Stimulated activated CD4-positive, alpha-beta T cell treated with anti-CD3 and anti-CD28 coated beads, Interleukin-15, amount 100 ng/mL, for 1 hour (primary cell): Measurements from ENCODE around the gene EGFL7.

ENCODE experiments used
- DNase-seq, 2 donors: peaks; one replicate each; pipeline ENCODE4 v3.0.0-alpha.2; 2020; ENCODE audit warnings: low read depth in 1 of 2, low spot score in 1 of 2

EGFL7 gene

DNA sequence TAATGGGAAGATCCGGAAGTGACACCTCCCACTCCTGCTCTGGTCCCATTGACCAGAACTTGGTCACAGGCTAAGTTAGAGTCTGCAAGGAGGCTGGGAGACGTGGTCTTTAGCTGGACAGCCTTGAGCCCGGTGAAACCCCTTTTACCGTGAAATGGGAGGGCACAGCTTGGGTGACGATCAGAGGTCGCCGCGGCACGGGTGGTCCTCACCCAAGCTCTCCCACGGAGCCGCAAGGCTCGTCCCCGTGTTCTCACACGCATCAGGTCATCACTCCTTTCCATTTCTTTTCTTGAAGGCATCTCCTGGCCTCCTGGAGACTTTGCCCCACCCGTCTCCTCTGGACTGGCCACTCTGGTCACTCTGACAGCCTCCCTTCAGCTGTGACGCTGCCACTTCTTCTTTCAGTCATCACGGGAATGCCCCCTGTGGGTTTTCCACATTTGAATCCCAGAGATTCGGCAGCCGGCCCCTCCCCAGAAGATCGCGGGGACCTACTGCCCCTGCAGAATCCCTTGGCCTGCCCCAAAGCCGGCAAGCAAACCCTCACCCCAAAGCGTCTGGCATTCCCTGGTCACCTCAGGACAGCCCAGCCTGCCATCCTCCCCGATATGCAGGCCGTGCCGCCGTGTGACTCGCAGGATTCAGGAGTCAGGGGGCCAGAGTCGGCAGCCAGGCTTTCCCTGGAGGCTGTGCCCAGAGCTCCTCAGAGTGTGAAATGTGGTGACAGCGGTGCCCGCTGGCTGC is 18.9 kb upstream of the EGFL7 start:
- DNase-seq, result no peak

DNA sequence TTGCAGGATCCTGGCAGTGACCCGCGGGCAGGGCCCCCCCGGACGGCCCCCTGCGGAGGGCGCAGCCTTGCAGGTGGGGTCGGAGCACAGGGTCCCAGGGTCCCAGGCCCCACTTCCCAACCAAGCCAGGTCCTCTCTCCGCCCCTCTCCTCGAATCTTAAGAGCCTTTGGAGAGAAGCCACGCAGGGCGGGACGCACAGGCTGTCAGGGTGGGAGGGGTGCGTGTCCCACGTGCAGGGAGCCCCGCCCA is 18.4 kb upstream of the EGFL7 start:
- no peak for DNase-seq

GRCh38 chr9:136644593-136645351 is 17.9 kb upstream of the EGFL7 start:
- DNase-seq, result peak; percentile 47 to 66

DNA sequence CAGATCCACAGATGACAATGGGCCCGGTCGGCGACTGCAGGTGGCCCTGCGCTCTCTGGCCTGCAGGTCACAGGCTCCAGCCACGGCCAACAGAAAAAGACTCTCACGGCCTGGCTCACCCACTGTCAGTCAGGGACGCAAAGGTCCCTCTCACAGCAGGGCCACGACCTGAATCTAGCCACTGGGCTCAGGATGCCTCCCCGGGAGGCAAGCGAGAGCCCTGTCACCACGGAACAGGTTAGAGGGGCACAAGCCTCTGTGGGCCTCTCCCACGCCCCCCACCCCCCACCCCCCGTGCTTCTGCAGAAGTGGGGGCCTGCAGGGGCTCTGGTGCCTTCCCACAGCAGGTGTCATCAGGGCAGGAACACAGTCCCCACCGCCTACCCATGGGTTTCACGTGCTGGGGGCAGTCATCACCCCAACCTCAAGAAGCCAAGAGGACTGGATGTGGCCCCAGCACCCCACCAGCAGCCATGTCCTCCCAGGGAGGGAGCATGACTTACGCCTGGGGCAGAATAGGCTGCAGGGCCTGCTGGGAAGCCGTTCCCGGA is 17.3 kb upstream of the EGFL7 start:
- DNase-seq, result no peak

DNA sequence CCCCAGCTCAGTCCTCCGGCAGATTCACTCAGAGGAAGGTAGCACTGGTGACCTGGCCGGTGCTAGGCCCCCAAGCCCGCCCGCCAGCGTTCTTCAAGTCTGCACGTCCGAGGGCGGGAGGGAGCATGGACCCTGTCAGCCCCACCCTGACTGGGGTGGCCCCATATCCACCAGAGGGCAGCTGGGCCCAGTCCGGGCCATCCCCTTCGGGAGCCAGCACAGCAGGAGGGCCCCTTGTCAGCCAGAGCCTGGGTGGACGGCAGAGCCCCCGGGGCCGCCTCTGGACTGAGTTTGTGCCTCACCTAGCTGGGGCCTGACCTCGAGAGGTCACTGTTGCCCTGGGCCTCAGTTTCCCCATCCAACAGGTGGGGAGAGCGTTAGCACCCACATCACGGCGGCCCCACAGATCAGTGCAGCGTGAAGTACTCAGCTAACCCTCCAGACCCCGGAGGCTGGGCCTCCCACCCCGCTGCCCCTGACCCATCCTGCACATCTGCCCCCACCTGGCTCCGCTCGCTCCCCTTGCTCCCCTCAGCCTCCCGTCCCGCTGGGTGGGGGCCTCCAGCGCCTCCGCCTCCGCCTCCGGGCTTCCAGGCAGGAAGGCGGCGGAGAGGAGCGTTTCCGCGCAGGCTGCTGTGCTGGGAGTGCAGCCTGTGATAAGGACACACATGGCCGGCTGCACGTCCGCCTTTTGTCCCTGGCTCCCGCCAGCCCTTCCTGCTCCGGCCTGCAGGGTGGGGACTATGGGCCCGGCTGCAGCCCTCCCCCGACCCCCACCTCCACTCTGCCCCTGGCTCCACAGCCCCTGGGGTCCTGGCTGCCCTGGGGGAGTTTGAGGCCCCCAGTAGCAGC is 16.6 kb upstream of the EGFL7 start:
- no peak for DNase-seq

DNA sequence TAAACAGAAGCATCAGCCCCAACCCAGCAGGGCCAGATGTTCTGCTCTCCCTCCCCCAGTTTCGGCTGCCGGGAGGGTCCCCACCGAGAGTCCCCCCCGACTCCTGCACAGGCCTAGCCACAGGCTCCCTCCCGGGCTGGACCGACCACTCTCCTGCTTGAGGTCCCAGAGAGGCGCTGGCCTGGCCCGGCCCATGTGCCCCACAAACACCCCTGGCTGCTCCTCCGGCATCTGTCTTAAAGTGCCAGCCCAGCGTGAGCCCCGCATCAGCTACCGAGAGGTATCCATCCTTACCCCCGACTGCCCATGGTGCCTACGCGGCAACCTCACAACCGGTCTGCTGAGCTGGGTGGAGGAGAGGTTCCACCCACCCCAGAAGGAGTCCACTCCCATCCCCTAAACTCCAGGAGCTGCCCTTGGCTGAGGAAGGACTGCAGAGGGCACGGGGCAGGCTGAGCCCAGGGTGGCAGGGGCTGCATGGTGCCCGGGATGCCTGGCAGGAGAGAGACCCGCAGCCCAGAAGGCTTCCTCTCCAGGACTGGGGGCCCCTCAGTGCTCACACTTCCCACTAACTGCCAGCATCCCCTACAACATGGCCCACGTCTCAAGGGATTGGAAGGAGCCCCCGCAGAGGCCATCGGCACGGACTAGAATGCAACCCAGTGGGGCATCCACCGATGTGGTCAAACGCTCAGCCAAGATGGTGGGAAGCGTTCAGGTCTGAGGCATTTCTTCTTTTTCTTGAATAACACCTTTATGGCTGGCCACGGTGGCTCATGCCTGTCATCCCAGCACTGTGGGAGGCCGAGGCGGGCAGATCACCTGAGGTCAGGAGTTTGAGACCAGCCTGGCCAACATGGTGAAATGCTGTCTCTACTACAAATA is 15.6 kb upstream of the EGFL7 start:
- DNase-seq, result no peak

- DNase-seq, result no peak
These were observed 14.0 kb upstream of the EGFL7 start for GRCh38 chr9:136648751-136649150.

DNA sequence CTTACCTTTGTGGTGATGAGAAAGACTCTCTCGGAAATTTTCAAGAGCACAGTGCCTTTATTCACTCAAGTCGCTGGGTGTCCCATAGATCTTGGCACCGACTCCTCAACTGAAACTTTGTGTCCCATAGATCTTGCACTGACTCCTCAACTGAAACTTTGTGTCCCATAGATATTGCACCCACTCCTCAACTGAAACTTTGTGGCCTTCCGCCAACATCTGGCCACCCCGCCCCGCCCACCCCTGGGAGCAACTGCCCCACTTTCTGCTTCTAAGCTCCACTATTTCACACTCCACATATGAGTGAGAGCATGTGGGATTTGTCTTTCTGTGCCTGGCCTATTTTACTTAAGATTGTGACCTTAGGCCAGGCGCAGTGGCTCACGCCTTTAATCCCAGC is 12.7 kb upstream of the EGFL7 start:
- no peak for DNase-seq

GRCh38 chr9:136650648-136651047 is 12.1 kb upstream of the EGFL7 start:
- no peak for DNase-seq

- no peak for DNase-seq
These were observed 10.9 kb upstream of the EGFL7 start for GRCh38 chr9:136651860-136652259.

GRCh38 chr9:136653323-136654079 is 9.2 kb upstream of the EGFL7 start:
- DNase-seq, result no peak

- DNase-seq, result no peak
These were observed 7.7 kb upstream of the EGFL7 start for GRCh38 chr9:136654820-136655535.

DNA sequence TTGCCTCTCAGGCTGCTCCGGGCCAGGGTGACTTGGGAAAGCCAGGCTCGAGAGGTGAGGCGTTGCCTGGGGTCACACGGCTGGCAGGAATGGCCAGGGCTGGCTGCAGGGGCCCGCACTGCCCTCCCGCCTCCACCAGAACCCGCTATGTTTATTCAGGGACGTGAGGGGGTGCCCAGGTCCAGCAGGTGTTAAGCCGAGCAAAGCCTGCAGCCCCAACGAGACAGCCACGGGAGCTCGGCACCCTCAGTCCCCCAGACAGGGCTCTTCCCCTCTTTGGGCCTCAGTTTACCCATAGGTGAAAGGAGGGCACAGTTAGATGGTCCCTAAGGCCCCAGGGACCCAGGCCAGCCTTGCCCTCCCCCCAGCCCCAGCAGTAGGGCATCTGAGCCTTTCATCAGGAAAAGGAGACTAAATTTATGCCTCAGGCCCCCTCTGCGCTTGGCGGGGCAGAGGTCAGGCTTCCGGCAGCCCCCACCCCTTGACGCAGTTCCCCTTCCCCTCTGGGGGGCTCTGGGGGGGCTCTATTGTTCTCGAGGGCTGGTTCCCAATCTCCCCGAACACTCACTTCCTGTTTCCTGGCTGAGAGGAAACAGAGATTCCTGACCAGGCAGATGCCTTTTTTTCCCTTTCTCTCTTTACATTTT is 7.1 kb upstream of the EGFL7 start:
- no peak for DNase-seq

DNA sequence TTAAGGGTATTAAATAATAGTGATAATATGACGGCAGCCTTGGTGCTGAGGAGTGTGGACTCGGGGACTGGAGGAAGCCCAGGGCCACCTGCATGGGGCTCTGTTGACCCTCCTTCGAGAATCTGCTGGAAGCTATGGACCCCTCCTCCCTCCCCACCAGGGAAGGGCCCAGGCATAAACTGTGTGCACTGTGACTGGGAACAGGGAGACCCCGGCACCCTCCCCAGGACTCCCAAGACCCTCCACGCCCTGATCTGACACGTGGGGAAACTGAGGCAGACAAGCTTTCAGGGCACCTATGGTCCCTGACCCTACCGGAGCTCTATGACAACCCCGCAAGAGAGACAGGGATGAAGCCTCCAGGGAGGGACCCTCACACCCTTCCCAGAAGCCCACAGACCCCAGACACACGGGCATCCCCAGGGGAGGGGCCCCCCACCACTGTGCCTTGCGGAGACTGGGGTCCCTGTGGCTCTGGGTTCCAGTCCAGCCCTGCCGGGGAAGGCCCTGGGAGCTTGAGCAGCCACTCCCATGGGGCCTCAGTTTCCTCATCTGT is 6.5 kb upstream of the EGFL7 start:
- no peak for DNase-seq

DNA sequence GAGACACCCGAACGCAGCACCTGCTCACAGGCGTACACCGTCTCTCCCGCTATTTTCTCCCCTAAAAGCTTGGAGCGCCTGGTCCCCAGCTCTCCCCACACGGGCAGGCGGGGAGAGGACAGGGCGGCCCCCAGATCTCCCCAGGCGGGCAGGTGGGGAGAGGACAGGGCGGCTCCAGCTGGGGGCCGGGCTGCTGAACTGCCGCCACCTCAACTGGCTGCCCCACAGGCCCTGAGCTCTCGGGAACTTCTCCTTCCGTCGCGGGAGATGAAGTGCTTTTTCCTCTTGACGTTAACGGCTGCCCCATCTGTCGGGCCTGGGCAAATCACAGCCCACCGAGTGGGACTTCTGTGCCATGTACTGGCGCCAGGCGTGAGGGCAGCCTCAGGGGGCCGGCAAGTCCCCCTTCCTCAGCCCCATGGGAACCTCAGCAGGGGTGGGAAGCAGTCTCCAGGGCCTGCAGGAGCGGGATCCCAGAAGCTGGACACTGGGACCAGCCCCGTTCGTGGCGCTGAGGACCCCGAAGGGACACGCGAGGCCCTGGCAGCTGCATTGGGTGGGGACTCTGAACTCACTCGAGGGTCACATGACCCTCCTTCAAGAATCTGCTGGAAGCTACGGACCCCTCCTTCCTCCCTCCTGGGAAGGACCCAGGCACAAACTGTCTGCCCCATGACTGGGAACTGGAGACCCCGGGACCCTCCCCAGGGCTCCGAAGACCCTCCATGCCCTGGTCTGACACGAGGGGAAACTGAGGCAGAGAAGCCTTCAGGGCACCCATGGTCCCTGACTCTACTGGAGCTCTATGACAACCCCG is 5.7 kb upstream of the EGFL7 start:
- no peak for DNase-seq

DNA sequence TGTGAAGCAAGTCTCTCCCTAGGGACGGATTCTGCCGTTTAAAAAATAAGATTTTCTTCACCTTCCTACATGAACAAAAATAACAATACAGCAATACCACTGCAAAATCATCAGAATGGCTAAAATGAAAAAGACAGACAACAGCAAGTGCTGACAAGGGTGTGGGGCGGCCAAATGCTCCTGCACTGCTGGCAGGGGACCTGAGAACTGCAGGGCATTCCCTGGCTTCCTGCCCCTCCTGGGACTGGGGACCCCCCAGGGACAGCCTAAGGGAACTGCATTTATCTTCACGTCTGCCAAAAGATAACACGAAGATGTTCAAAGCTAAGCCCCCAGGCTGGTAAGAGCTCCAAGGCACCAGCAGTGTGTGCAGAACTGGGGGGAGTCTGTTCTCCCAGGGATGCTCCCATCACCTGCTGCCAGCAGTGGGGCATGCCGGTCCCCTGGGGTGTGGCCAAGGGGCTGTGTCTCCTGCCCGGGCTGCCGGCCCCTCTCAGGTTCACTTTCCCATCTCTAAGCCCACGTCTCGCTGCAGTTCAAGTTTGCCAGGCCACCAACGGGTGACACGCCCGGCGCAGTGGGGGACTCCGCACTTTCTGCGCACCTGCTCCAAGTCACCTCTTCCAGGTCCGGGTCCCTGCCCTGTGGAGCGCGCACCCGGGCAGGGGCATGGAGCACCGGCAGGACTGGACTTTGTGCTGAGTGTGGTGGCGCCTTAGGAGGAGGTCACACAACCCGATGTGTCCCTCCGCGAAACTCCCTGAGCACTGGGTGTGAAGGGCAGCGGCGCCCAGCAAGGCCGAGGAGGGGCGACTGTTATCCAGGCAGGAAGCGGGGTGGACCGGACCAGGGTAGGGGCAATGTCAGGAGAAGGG is 4.5 kb upstream of the EGFL7 start:
- DNase-seq, result no peak
